H1 (cell line): ENCODE results near the gene S100A11. TPM values are rescaled to one million over a fixed set of nuclear protein-coding genes. Genes with fewer than 3 reads are reported as not detected.

Experiments used
- CTCF ChIA-PET: fragments of 300-600 bp; sonication (Branson Sonifier 250); formaldehyde crosslinking; loops from one replicate; lab custom pipeline; 2021; ENCODE audit not compliant: partially characterized antibody; lab: Charles Lee
- POLR2A ChIA-PET: fragments of 300-600 bp; sonication (Branson Sonifier 250); formaldehyde crosslinking; loops from one replicate; lab custom pipeline; 2021; ENCODE audit warnings: inconsistent platforms; ENCODE audit not compliant: partially characterized antibody; lab: Charles Lee
- DNase-seq, 2 experiments: peaks; one replicate each; pipeline versions ENCODE4 v3.0.0 to v3.0.0-alpha.2; 2010 to 2022; ENCODE audit warnings: low spot score in 2 of 2, low read depth in 1 of 2, mixed read lengths in 1 of 2
- FAIRE-seq: peaks from 2 replicates; lab custom pipeline; 2011; peaks lifted over from hg19 to GRCh38; lab: Jason Lieb, UNC
- H2AFZ ChIP-seq: 2 replicates; pipeline ENCODE4 v1.8.1; 2012; ENCODE audit warnings: low read length, inconsistent platforms
- H2AK5ac ChIP-seq: 2 replicates; pipeline ENCODE4 v1.6.1; 2013; ENCODE audit warnings: low read depth, low read length
- H2BK120ac ChIP-seq: replicated peaks from 2 replicates; pipeline ENCODE3; 2013; ENCODE audit warnings: low read depth, low read length, inconsistent platforms
- H2BK12ac ChIP-seq: 2 replicates; pipeline ENCODE4 v1.6.1; 2013; ENCODE audit warnings: low read depth, low read length
- H2BK15ac ChIP-seq: 2 replicates; pipeline ENCODE4 v1.6.1; 2013; ENCODE audit warnings: low read length
- H2BK20ac ChIP-seq: 2 replicates; pipeline ENCODE4 v1.6.1; 2013; ENCODE audit warnings: low read length
- H2BK5ac ChIP-seq: 2 replicates; pipeline ENCODE4 v1.6.1; 2013; ENCODE audit warnings: low read depth, low read length
- H3K14ac ChIP-seq: 2 replicates; pipeline ENCODE4 v1.6.1; 2013; ENCODE audit warnings: inconsistent platforms; ENCODE audit not compliant: insufficient read length
- H3K18ac ChIP-seq: 2 replicates; pipeline ENCODE4 v1.6.1; 2013; ENCODE audit warnings: low read length; ENCODE audit errors: extremely low read depth
- H3K23ac ChIP-seq: 2 replicates; pipeline ENCODE4 v1.6.1; 2013; ENCODE audit warnings: inconsistent platforms; ENCODE audit not compliant: insufficient read length
- H3K23me2 ChIP-seq: 2 replicates; pipeline ENCODE4 v1.6.1; 2013; ENCODE audit warnings: low read depth, low read length
- H3K27ac ChIP-seq: 2 replicates; pipeline ENCODE4 v1.6.1; 2011; ENCODE audit warnings: low read depth, low read length, inconsistent platforms
- H3K27me3 ChIP-seq, 4 experiments: replicated peaks in 1 of 4; 1 replicate in 1 of 4; 2 replicates in 3 of 4; pipeline versions ENCODE4 v1.6.1 to v1.8.1; 2011 to 2013; ENCODE audit warnings: low read length in 3 of 4, mild to moderate bottlenecking in 3 of 4, inconsistent platforms in 2 of 4, mixed read lengths in 2 of 4, moderate library complexity in 1 of 4; ENCODE audit not compliant: control insufficient read depth in 3 of 4, insufficient read depth in 3 of 4; ENCODE audit errors: extremely low read depth in 1 of 4
- H3K36me3 ChIP-seq, 4 experiments: 2 replicates each; pipeline versions ENCODE4 v1.6.1 to v1.8.1; 2011 to 2013; ENCODE audit warnings: mild to moderate bottlenecking in 4 of 4, low read length in 3 of 4, moderate library complexity in 2 of 4, control low read depth in 1 of 4, inconsistent platforms in 1 of 4; ENCODE audit not compliant: insufficient read depth in 4 of 4, control insufficient read depth in 2 of 4
- H3K4ac ChIP-seq: replicated peaks from 2 replicates; pipeline ENCODE3; 2013; ENCODE audit warnings: low read length, low read depth, mixed read lengths, inconsistent platforms; ENCODE audit not compliant: insufficient read length
- H3K4me1 ChIP-seq, 4 experiments: replicated peaks in 1 of 4; 1 replicate in 1 of 4; 2 replicates in 3 of 4; pipeline versions ENCODE4 v1.6.1 to v1.8.1; 2011 to 2013; ENCODE audit warnings: low read length in 3 of 4, inconsistent platforms in 2 of 4, mixed read lengths in 1 of 4; ENCODE audit not compliant: insufficient read depth in 4 of 4, control insufficient read depth in 3 of 4
- H3K4me2 ChIP-seq, 2 experiments: 2 replicates each; pipeline versions ENCODE4 v1.6.1 to v1.8.1; 2011 to 2013; ENCODE audit warnings: low read depth in 2 of 2, low read length in 2 of 2, control low read depth in 1 of 2, inconsistent platforms in 1 of 2, mild to moderate bottlenecking in 1 of 2; ENCODE audit not compliant: insufficient read depth in 1 of 2
- H3K4me3 ChIP-seq, 4 experiments: fragments of 200-600, 300-600 bp in 1 of 4; sonication (generic), shearing (Covaris generic), sonication (Bioruptor Twin) in 1 of 4; 2 replicates each; pipeline versions ENCODE4 v1.5.1 to v1.8.1; 2011 to 2016; ENCODE audit warnings: low read length in 4 of 4, low read depth in 3 of 4, control low read depth in 2 of 4, inconsistent platforms in 2 of 4, mild to moderate bottlenecking in 2 of 4, mixed read lengths in 1 of 4, moderate library complexity in 1 of 4; ENCODE audit not compliant: insufficient read depth in 2 of 4; ENCODE audit errors: extremely low read depth in 1 of 4
- H3K56ac ChIP-seq: replicated peaks from 2 replicates; pipeline ENCODE3; 2013; ENCODE audit warnings: low read depth, mild to moderate bottlenecking, mixed read lengths, low read length, inconsistent platforms; ENCODE audit not compliant: insufficient read length
- H3K79me1 ChIP-seq: 2 replicates; pipeline ENCODE4 v1.6.1; 2013; ENCODE audit warnings: low read depth, low read length, control low read depth
- H3K79me2 ChIP-seq, 2 experiments: 2 replicates each; pipeline versions ENCODE4 v1.6.1 to v1.8.1; 2012 to 2013; ENCODE audit warnings: low read length in 2 of 2, mild to moderate bottlenecking in 2 of 2, inconsistent platforms in 1 of 2; ENCODE audit not compliant: insufficient read depth in 2 of 2, control insufficient read depth in 1 of 2
- H3K9ac ChIP-seq, 4 experiments: replicated peaks in 1 of 4; 1 replicate in 1 of 4; 2 replicates in 3 of 4; pipeline versions ENCODE4 v1.6.1 to v1.8.1; 2011 to 2013; ENCODE audit warnings: low read depth in 3 of 4, low read length in 3 of 4, control low read depth in 2 of 4, mild to moderate bottlenecking in 2 of 4, moderate library complexity in 2 of 4, inconsistent platforms in 1 of 4; ENCODE audit errors: extremely low read depth in 1 of 4
- H3K9me3 ChIP-seq, 2 experiments: 2 replicates each; pipeline versions ENCODE4 v1.6.1 to v1.8.1; 2012 to 2013; ENCODE audit warnings: mild to moderate bottlenecking in 2 of 2, moderate library complexity in 2 of 2, control low read depth in 1 of 2, inconsistent platforms in 1 of 2, low read depth in 1 of 2, low read length in 1 of 2, mixed read lengths in 1 of 2; ENCODE audit not compliant: insufficient read depth in 2 of 2
- H4K20me1 ChIP-seq, 2 experiments: replicated peaks in 1 of 2; 2 replicates each; pipeline versions ENCODE3 to v1.8.1; 2011 to 2013; ENCODE audit warnings: inconsistent platforms in 2 of 2, low read length in 2 of 2, mild to moderate bottlenecking in 1 of 2; ENCODE audit not compliant: insufficient read depth in 2 of 2, control insufficient read depth in 1 of 2
- H4K5ac ChIP-seq: 2 replicates; pipeline ENCODE4 v1.6.1; 2013; ENCODE audit warnings: low read length, low read depth, mixed read lengths, inconsistent platforms; ENCODE audit not compliant: insufficient read length
- H4K8ac ChIP-seq: 2 replicates; pipeline ENCODE4 v1.8.0; 2013; ENCODE audit warnings: mild to moderate bottlenecking, moderate library complexity, low read length, inconsistent platforms; ENCODE audit not compliant: insufficient read depth; ENCODE audit errors: extremely low read depth
- H4K91ac ChIP-seq: replicated peaks from 2 replicates; pipeline ENCODE3; 2013; ENCODE audit warnings: low read length, mixed read lengths, inconsistent platforms; ENCODE audit not compliant: insufficient read length
- CBX8 ChIP-seq: fragments of 300-800, 300-1000 bp; sonication (generic); IDR thresholded peaks from 2 replicates; pipeline ENCODE4 v1.7.1; 2016; ENCODE audit warnings: low read depth, low read length, borderline replicate concordance
- JUND ChIP-seq: IDR thresholded peaks from 2 replicates; pipeline ENCODE4 v1.6.1; 2011; ENCODE audit warnings: mild to moderate bottlenecking, improper control_type of control experiment, low read length
- MAFK ChIP-seq: IDR thresholded peaks from 2 replicates; pipeline ENCODE4 v1.6.1; 2012; ENCODE audit warnings: low read depth, mild to moderate bottlenecking, improper control_type of control experiment, low read length
- NANOG ChIP-seq: IDR thresholded peaks from 2 replicates; pipeline ENCODE4 v1.6.1; 2011; ENCODE audit warnings: low read length, low read depth, mild to moderate bottlenecking, inconsistent platforms; ENCODE audit not compliant: insufficient read depth, poor library complexity, severe bottlenecking
- PHF8 ChIP-seq: fragments of 200-600 bp; sonication (generic); conservative IDR thresholded peaks from 2 replicates; pipeline ENCODE4 v1.7.1; 2012; ENCODE audit warnings: low read depth, mild to moderate bottlenecking, inconsistent platforms, low read length, moderate library complexity
- POU5F1 ChIP-seq: IDR thresholded peaks from 2 replicates; pipeline ENCODE4 v1.6.1; 2011; ENCODE audit warnings: low read depth, mild to moderate bottlenecking, low read length, moderate library complexity
- RAD21 ChIP-seq, 2 experiments: IDR thresholded peaks in 1 of 2; conservative IDR thresholded peaks in 1 of 2; 2 replicates each; pipeline ENCODE4 v1.6.1; 2011; ENCODE audit warnings: low read depth in 2 of 2, low read length in 2 of 2, improper control_type of control experiment in 1 of 2, inconsistent platforms in 1 of 2, mild to moderate bottlenecking in 1 of 2, moderate library complexity in 1 of 2
- SP1 ChIP-seq: IDR thresholded peaks from 2 replicates; pipeline ENCODE4 v1.6.1; 2011; ENCODE audit warnings: low read depth, low read length
- TAF7 ChIP-seq: optimal IDR thresholded peaks from 2 replicates; pipeline ENCODE3; 2011; ENCODE audit warnings: low read depth, mild to moderate bottlenecking, inconsistent platforms, low read length, moderate library complexity, borderline replicate concordance
- WGBS, 2 experiments: shearing (Covaris generic) in 1 of 2; methylation state at CpG; one replicate each; pipeline versions ENCODE4 v1.1.6 to v1.1.7; 2013 to 2015; ENCODE audit warnings: low lambda C conversion rate in 2 of 2, mixed read lengths in 2 of 2, inconsistent platforms in 1 of 2, low coverage in 1 of 2, missing lambda C conversion rate in 1 of 2; ENCODE audit not compliant: insufficient replicate concordance in 2 of 2, insufficient coverage in 1 of 2, insufficient read length in 1 of 2; ENCODE audit errors: extremely low coverage in 1 of 2, missing lambda C conversion rate in 1 of 2; 5-methylcytosine and 5-hydroxymethylcytosine counted together
- polyA plus RNA-seq, 7 experiments: library from polyadenylated mRNA; depleted of rRNA in 3 of 7; stranded (reverse) in 5 of 7; unstranded in 2 of 7; fragments of >200 nt in 5 of 7; fragments of 200-250 nt in 2 of 7; gene quantifications; 1 replicate in 5 of 7; 2 replicates in 1 of 7; 4 replicates in 1 of 7; pipeline versions ENCODE4 v1.2.1 to v1.2.3, GENCODE V29; 2011 to 2013; ENCODE audit warnings: missing spikeins in 2 of 7, mixed read lengths in 2 of 7
- total RNA-seq: library from RNA; stranded (reverse); fragmentation: NEBNext Ultra II Directional; extraction: Animal tissue kit (Norgen Biotek cat#: 25700); gene quantifications from 2 replicates; pipeline ENCODE4 v1.2.1, GENCODE V29; 2021
- TF ChIP-seq, protein P1 (sequence below), 3 experiments: IDR thresholded peaks; 1 replicate in 2 of 3; 2 replicates in 1 of 3; pipeline versions ENCODE4 v1.5.1 to v1.6.1; 2011; ENCODE audit warnings: low read length in 3 of 3, mild to moderate bottlenecking in 3 of 3, inconsistent platforms in 2 of 3, low read depth in 1 of 3, moderate library complexity in 1 of 3; ENCODE audit not compliant: insufficient read depth in 1 of 3; ENCODE audit errors: control extremely low read depth in 1 of 3

Gene S100A11
- total and polyA plus RNA-seq, 2 of the 8 experiments (the other 6 are each of a cell fraction or from before 2014, with no cell fraction given) = 120 to 343 TPM

DNA sequence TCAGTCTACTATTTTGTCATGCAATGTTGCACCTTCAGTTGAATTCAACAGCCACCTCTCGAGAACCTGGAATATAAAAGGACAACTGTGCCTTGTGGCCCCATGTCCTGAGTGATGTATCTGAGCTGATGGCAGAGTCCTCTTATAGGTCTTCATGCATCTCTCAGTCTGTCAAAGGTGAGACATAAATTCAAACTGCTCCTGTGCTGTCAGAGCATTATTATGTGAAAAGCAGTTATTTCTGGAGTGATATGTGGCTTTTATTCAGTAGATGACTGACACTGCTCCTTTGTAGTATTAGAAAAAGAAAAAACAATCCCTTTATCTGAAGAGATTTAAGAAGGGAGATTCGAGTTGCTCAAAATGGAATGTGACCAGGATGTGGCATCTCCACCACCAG, 51.5 kb downstream of the S100A11 start:
- Histone ChIP-seq H3K9me3 (no peaks in the 10 kb centered on the region), H3K23me2 (no peaks in the 10 kb centered on the region), H4K91ac (no peak overlapping the region), H2AFZ (no peak overlapping the region), H3K4ac (no peak overlapping the region), H3K4me3 (no peak overlapping the region), H2BK5ac (no peak overlapping the region), H2BK120ac (no peak overlapping the region), H3K9ac (no peak overlapping the region), H3K36me3 (peaks cover 5 to 35% (median 23%) of the 10 kb centered on the region in 4 experiments; a peak in 6 of 8 replicates), H3K56ac (no peak overlapping the region), H4K5ac (no peak overlapping the region), H3K4me2 (no peak overlapping the region), H3K79me1 (peaks cover 6% of the 10 kb centered on the region), H4K20me1 (peaks cover 0 to 2% of the 10 kb centered on the region in 2 experiments), H4K8ac (no peak overlapping the region), H3K79me2 (peaks cover 0 to 26% of the 10 kb centered on the region in 2 experiments; a peak in 2 of 4 replicates), H2BK12ac (no peak overlapping the region), H2BK20ac (no peak overlapping the region), H3K23ac (no peak overlapping the region), H3K27me3 (no peaks in the 10 kb centered on the region), H2BK15ac (no peak overlapping the region), H3K14ac (no peak overlapping the region), H3K18ac (no peak overlapping the region), H2AK5ac (no peak overlapping the region), H3K4me1 (peaks cover 0 to 5% (median 2%) of the 10 kb centered on the region in 4 experiments; a peak in 4 of 7 replicates), H3K27ac (no peak overlapping the region)
- CTCF ChIA-PET = interaction anchor here (0.8 to 31.0 kb wide), 5 partner anchors 3 to 101 kb away, joined by 4 to 553 read pairs (median 292); partner anchors contain the start of gene S100A10
- 91% methylated on average over 2 of the region's 2 CpGs; no CpG with 5 or more reads in 1 of the 2 experiments for WGBS, 2 experiments
- DNase-seq (no peak), FAIRE-seq (no peak)
- POLR2A ChIA-PET = interaction anchor here (0.9 kb wide), 1 partner anchor 14 kb away, joined by 3 read pairs; no protein-coding TSS in a partner anchor
- TF ChIP-seq RAD21 (IDR thresholded peaks at IDR 0.05 in 1 of 2, conservative IDR thresholded peaks at IDR 0.05 in 1 of 2; ENCODE audit: low read depth in 2 of 2, low read length in 2 of 2) = no peak
- no peak for TF ChIP-seq PHF8
- no peak for TF ChIP-seq POU5F1
- TF ChIP-seq SP1 = no peak
- no peak for TF ChIP-seq CBX8
- no peak for TF ChIP-seq JUND
- TF ChIP-seq TAF7 = no peak
- TF ChIP-seq, protein P1, sequence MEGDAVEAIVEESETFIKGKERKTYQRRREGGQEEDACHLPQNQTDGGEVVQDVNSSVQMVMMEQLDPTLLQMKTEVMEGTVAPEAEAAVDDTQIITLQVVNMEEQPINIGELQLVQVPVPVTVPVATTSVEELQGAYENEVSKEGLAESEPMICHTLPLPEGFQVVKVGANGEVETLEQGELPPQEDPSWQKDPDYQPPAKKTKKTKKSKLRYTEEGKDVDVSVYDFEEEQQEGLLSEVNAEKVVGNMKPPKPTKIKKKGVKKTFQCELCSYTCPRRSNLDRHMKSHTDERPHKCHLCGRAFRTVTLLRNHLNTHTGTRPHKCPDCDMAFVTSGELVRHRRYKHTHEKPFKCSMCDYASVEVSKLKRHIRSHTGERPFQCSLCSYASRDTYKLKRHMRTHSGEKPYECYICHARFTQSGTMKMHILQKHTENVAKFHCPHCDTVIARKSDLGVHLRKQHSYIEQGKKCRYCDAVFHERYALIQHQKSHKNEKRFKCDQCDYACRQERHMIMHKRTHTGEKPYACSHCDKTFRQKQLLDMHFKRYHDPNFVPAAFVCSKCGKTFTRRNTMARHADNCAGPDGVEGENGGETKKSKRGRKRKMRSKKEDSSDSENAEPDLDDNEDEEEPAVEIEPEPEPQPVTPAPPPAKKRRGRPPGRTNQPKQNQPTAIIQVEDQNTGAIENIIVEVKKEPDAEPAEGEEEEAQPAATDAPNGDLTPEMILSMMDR (IDR thresholded peaks at IDR 0.05; ENCODE audit: control extremely low read depth in 1 of 3, insufficient read depth in 1 of 3, low read depth in 1 of 3, low read length in 3 of 3) = no peak
- TF ChIP-seq NANOG = no peak
- no peak for TF ChIP-seq MAFK
